Neuron (in vitro differentiated cells): Measurements from ENCODE around the gene RFFL.
"Not testable (repeated sequence)": the region's sequence is repeated elsewhere in the genome, so short reads cannot be mapped to it uniquely, and the experiment has no call there.

Experiments
- H2AFZ ChIP-seq: one replicate; pipeline ENCODE4 v1.6.1; 2013; ENCODE audit warnings: low read depth, mild to moderate bottlenecking, inconsistent platforms, low read length, moderate library complexity
- H3K27me3 ChIP-seq: one replicate; pipeline ENCODE4 v1.6.1; 2013; ENCODE audit warnings: low read length; ENCODE audit not compliant: insufficient read depth
- H3K36me3 ChIP-seq: one replicate; pipeline ENCODE4 v1.6.1; 2013; ENCODE audit warnings: low read length; ENCODE audit not compliant: insufficient read depth
- H3K4me1 ChIP-seq: one replicate; pipeline ENCODE4 v1.6.1; 2013; ENCODE audit warnings: low read length; ENCODE audit not compliant: insufficient read depth
- H3K4me3 ChIP-seq: 2 replicates; pipeline ENCODE4 v1.5.1; 2013; ENCODE audit warnings: mild to moderate bottlenecking, low read length, moderate library complexity
- H3K9me3 ChIP-seq: one replicate; pipeline ENCODE4 v1.6.1; 2013; ENCODE audit warnings: low read length

Gene RFFL

DNA sequence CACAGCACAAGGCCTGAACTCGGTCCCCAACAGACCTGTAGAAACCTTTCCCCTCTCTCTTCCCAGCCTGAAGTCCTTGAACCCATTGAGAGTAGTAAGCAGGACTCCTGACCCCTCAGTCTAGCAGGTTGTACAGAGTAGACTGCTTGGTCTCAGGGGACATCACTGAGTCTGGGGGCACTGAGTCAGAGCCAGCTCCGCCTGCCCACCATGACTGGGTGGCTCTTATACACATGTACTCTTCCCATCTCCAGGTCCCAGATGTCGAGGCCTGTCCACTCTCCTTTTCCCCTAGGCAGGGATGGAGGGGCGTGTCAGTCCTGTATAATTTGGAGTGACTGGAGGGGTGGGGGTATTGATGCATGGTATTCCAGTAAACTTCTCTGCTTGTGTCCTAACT lies 59.7 kb downstream of the RFFL start:
- Histone ChIP-seq H3K4me3 (no peak overlapping the region), H3K4me1 (no peaks in the 10 kb centered on the region), H3K9me3 (no peaks in the 10 kb centered on the region), H2AFZ (no peak overlapping the region), H3K36me3 (peaks cover 73% of the 10 kb centered on the region), H3K27me3 (no peaks in the 10 kb centered on the region)

DNA sequence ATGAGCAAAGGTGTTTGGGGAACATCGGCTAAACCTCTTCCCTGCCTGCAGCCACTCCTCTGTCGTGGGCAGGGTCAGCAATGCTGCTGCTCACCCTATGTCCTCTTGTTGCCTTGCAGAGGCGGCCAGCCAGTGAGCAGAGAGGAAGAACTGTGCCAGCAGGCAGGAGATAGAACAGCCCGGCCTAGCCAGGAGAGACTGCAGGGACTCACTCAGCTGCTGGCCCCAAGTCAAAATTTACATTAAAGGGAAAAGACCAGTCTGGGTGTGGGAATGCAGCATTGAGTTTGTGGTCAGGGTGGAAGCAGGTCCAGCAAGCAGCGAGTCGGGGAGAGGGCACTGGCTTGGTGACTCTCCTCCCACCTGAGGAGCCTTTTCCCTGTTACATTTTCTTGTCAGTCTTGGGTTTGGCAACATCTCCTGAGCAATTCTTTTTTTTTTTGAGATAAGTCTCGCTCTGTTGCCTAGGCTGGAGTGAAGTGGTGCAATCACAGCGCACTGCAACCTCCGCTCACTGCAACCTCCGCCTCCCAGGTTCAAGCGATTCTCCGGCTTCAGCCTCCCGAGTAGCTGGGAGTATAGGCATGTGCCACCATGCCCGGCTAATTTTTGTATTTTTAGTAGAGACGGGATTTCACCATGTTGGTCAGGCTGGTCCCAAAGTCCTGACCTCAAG lies 60.5 kb downstream of the RFFL start:
- Histone ChIP-seq H2AFZ (no peak overlapping the region), H3K4me1 (no peaks in the 10 kb centered on the region), H3K36me3 (peaks cover 75% of the 10 kb centered on the region), H3K27me3 (no peaks in the 10 kb centered on the region), H3K9me3 (no peaks in the 10 kb centered on the region), H3K4me3 (no peak overlapping the region)

DNA sequence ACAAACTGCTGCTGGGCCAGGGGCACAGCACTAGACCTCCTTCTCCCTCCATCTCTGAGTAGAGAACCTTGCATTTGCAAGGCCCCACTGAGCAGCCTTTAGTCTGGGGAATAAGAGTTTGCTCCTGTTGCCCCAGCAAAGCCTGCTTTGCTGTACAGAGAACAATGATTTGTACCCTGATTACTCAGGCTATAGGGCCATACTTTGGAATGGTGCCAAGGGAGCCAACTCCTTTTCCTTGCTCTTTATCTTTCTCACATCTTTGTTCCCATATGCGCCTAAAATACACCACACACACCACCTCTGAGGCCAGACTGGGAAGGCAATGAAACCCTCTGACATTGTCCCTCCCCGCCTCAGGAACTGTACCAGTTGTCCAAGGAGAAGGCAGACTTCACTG lies 62.0 kb downstream of the RFFL start:
- Histone ChIP-seq H2AFZ (no peak overlapping the region), H3K4me3 (no peak overlapping the region), H3K27me3 (no peaks in the 10 kb centered on the region), H3K36me3 (peaks cover 80% of the 10 kb centered on the region), H3K4me1 (no peaks in the 10 kb centered on the region), H3K9me3 (no peaks in the 10 kb centered on the region)

- H3K27me3 ChIP-seq, H3K4me1 ChIP-seq, H3K4me3 ChIP-seq, H2AFZ ChIP-seq, H3K9me3 ChIP-seq: not testable (repeated sequence)
- H3K36me3 ChIP-seq = peaks cover 81% of the 10 kb centered on the region
Observed at GRCh38 chr17:35000965-35001364, 62.5 kb downstream of the RFFL start.

DNA sequence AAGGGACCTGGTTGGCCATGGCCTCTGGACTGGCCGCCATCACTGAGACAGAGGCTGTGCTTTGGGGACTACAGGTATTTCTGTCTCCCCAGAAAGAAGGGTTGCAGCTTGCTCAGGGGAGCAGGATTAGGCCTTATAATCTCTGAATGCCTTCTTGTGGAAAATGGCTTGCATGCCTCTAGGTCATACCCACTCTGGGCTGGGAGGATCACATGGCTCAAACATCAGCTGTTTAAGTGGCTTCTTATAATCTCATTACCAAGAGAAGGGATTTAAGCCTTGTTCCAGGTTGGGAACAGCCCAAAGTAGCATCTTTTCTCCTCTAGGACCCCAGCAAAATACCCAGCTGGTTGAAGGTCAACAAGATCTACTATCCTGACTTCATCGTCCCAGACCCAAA lies 64.1 kb downstream of the RFFL start:
- peaks cover 89% of the 10 kb centered on the region for H3K36me3 ChIP-seq

GRCh38 chr17:34998205-34998604 lies 65.3 kb downstream of the RFFL start:
- Histone ChIP-seq H2AFZ (no peak overlapping the region), H3K4me3 (no peak overlapping the region), H3K9me3 (no peaks in the 10 kb centered on the region), H3K36me3 (peaks cover 91% of the 10 kb centered on the region), H3K27me3 (no peaks in the 10 kb centered on the region), H3K4me1 (no peaks in the 10 kb centered on the region)

More for the DNA sequence above, 64.1 kb downstream of the RFFL start:
- no peak overlapping the region for H3K4me3 ChIP-seq
- no peaks in the 10 kb centered on the region for H3K27me3 ChIP-seq
- H3K9me3 ChIP-seq = no peaks in the 10 kb centered on the region
- no peaks in the 10 kb centered on the region for H3K4me1 ChIP-seq
- H2AFZ ChIP-seq = no peak overlapping the region

GRCh38 chr17:34997355-34997862 lies 66.1 kb downstream of the RFFL start:
- Histone ChIP-seq H2AFZ (no peak overlapping the region), H3K9me3 (no peaks in the 10 kb centered on the region), H3K36me3 (peaks cover 91% of the 10 kb centered on the region), H3K4me1 (no peaks in the 10 kb centered on the region), H3K4me3 (no peak overlapping the region), H3K27me3 (no peaks in the 10 kb centered on the region)

GRCh38 chr17:34996422-34997285 lies 66.9 kb downstream of the RFFL start:
- Histone ChIP-seq H2AFZ (no peak overlapping the region), H3K27me3 (no peaks in the 10 kb centered on the region)

DNA sequence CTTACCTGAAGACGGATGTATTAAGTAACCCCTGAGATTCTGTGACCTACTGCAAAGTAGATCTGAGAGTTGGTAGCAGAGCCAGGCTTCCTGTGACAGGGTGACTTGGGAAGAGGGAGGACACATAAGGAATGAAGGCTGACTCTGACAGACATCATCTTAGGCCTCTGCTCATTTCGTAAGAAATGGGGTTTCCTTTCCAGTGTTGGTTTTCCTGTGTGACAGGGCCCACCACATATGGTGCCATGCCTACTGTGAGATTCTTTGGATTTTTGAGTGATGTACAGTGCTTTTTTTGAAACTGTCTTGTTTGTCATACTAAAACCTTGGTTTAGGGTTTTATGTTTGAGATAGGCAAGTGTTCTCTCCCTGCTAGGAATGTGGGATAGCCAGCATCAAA lies 70.5 kb downstream of the RFFL start:
- no peaks in the 10 kb centered on the region for H3K4me1 ChIP-seq
- no peaks in the 10 kb centered on the region for H3K9me3 ChIP-seq
- H3K36me3 ChIP-seq = peaks cover 96% of the 10 kb centered on the region
- H3K27me3 ChIP-seq = no peaks in the 10 kb centered on the region
- no peak overlapping the region for H2AFZ ChIP-seq
- H3K4me3 ChIP-seq = no peak overlapping the region

More at GRCh38 chr17:34996422-34997285, 66.9 kb downstream of the RFFL start:
- Histone ChIP-seq H3K4me3 (no peak overlapping the region), H3K4me1 (no peaks in the 10 kb centered on the region), H3K9me3 (no peaks in the 10 kb centered on the region), H3K36me3 (peaks cover 91% of the 10 kb centered on the region)

DNA sequence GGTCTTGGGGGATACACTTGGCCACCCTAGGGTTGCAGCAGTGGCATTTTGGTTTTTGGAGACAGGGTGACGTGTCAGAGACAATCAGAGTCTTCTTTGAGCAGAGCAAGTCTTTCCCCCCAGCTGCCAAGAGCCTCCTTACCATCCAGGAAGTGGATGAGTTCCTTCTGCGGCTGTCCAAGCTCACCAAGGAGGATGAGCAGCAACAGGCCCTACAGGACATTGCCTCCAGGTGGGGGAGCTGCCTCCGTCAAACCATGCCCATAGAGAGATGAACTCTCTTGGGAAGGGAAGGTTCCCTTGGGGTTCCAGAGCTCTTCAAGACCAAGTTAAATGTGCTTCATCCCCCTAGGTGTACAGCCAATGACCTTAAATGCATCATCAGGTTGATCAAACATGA lies 71.9 kb downstream of the RFFL start:
- Histone ChIP-seq H3K36me3 (peaks cover 93% of the 10 kb centered on the region), H2AFZ (no peak overlapping the region), H3K4me1 (no peaks in the 10 kb centered on the region), H3K9me3 (no peaks in the 10 kb centered on the region), H3K27me3 (no peaks in the 10 kb centered on the region), H3K4me3 (no peak overlapping the region)

- Histone ChIP-seq H3K36me3 (peaks cover 89% of the 10 kb centered on the region), H3K27me3 (no peaks in the 10 kb centered on the region), H3K4me1 (no peaks in the 10 kb centered on the region), H3K4me3 (no peak overlapping the region), H3K9me3 (no peaks in the 10 kb centered on the region), H2AFZ (no peak overlapping the region)
Observed at GRCh38 chr17:34990921-34991365, 72.6 kb downstream of the RFFL start.

GRCh38 chr17:34989473-34989872 lies 74.0 kb downstream of the RFFL start:
- Histone ChIP-seq H3K4me3 (no peak overlapping the region), H3K4me1 (no peaks in the 10 kb centered on the region), H3K27me3 (no peaks in the 10 kb centered on the region), H2AFZ (no peak overlapping the region), H3K36me3 (peaks cover 84% of the 10 kb centered on the region), H3K9me3 (no peaks in the 10 kb centered on the region)

- Histone ChIP-seq H3K9me3 (no peaks in the 10 kb centered on the region), H3K4me1 (peaks cover 2% of the 10 kb centered on the region), H3K27me3 (no peaks in the 10 kb centered on the region), H3K36me3 (peaks cover 82% of the 10 kb centered on the region), H3K4me3 (no peak overlapping the region), H2AFZ (no peak overlapping the region)
Observed at GRCh38 chr17:34988644-34989043, 74.9 kb downstream of the RFFL start.
